NB4 (cell line): ENCODE measurements around the gene SMIM35.

ENCODE experiments used
- CTCF ChIP-seq: IDR thresholded peaks from one replicate; pipeline ENCODE4 v1.5.1; 2012; ENCODE audit warnings: low read depth, low read length
- POLR2A ChIP-seq: IDR thresholded peaks from 2 replicates; pipeline ENCODE4 v1.6.1; 2011; ENCODE audit warnings: mild to moderate bottlenecking; ENCODE audit not compliant: insufficient read length; ENCODE audit errors: extremely low read depth

DNA sequence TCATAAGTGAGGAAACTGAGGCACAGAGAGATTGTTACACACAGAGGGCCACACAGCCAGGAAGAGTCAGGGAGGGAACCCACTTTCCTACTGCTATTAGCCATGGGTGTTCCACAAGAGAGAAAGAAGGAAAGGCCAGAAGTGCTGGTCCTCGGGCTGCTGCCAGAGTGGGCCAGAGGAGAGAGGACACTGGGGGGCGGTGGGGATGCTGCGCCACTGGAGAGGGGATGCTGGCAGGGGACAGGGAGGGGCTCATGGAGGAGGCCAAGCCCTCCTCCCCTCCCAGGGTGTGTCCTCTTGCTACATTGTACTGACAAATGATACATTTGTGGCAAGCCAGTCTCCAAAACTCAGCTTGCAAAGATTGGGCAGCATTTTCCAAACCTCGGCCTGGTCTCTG, 90.7 kb downstream of the SMIM35 start:
- no peak for TF ChIP-seq CTCF
- TF ChIP-seq POLR2A = no peak
